Sigmoid colon (tissue), 4 donors: ENCODE measurements around the gene CCNY.

Experiments used
- EP300 ChIP-seq, 4 donors: sonication (generic); formaldehyde crosslinking; IDR thresholded peaks; one replicate each; pipeline ENCODE4 v1.6.1; 2017; ENCODE audit warnings: antibody characterized with exemption in 4 of 4
- POLR2A ChIP-seq, 2 donors: fragments of 450-650 bp; IDR thresholded peaks; one replicate each; pipeline ENCODE4 v1.6.1; 2016; ENCODE audit warnings: antibody characterized with exemption in 2 of 2, mild to moderate bottlenecking in 2 of 2, moderate library complexity in 2 of 2
- TF ChIP-seq, protein P1 (sequence below), 4 experiments: fragments of 450-650 bp in 3 of 4; fragments of 200-600 bp in 1 of 4; IDR thresholded peaks; one replicate each; pipeline ENCODE4 v1.5.1; 2016 to 2019; ENCODE audit warnings: antibody characterized with exemption in 4 of 4, mild to moderate bottlenecking in 3 of 4, moderate library complexity in 2 of 4

DNA sequence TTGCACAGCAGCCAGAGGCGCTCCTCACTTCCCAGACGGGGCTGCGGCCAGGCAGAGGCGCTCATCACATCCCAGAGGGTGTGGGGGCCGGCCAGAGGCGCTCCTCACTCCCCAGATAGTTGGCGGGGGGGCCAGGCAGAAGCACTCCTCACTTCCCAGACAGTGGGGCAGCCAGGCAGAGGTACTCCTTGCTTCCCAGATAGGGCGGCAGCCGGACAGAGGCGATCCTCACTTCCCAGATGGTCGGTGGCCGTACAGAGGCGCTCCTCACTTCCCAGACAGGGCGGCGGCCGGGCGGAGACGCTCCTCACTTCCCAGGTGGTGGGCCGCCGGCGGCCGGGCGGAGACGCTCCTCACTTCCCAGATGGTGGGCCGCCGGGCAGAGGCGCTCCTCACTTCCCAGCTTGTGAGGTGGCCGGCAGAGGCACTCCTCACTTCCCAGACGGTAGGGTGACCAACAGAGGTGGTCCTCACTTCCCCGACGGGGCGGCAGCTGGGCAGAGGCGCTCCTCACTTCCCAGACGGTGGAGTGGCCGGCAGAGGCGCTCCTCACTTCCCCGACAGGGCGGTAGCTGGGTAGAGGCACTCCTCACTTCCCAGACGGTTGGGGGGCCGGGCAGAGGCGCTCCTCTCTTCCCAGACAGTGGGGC lies 26.5 kb downstream of the CCNY start:
- TF ChIP-seq, protein P1, sequence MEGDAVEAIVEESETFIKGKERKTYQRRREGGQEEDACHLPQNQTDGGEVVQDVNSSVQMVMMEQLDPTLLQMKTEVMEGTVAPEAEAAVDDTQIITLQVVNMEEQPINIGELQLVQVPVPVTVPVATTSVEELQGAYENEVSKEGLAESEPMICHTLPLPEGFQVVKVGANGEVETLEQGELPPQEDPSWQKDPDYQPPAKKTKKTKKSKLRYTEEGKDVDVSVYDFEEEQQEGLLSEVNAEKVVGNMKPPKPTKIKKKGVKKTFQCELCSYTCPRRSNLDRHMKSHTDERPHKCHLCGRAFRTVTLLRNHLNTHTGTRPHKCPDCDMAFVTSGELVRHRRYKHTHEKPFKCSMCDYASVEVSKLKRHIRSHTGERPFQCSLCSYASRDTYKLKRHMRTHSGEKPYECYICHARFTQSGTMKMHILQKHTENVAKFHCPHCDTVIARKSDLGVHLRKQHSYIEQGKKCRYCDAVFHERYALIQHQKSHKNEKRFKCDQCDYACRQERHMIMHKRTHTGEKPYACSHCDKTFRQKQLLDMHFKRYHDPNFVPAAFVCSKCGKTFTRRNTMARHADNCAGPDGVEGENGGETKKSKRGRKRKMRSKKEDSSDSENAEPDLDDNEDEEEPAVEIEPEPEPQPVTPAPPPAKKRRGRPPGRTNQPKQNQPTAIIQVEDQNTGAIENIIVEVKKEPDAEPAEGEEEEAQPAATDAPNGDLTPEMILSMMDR (IDR thresholded peaks at IDR 0.05), result no peak
- TF ChIP-seq POLR2A (IDR thresholded peaks at IDR 0.05) (no peak), EP300 (IDR thresholded peaks at IDR 0.05) (no peak)
